ENCODE data around the gene BTBD7. TPM values are rescaled to one million over a fixed set of nuclear protein-coding genes. Genes with fewer than 3 reads are reported as not detected.

Gene BTBD7
- total RNA-seq, 2 donors from 2014 or later = 21.9 to 30.5 TPM

- ATAC-seq (ENCODE audit: insufficient number of reproducible peaks, low FRiP score, low read depth) (no peak), DNase-seq (ENCODE audit: low spot score) (no peak)
- no peak within 1 kb of the TSS for H3K27ac ChIP-seq
- no peaks in the 10 kb centered on the region for H3K4me1 ChIP-seq (ENCODE audit: control insufficient read depth in 1 of 2, low read depth in 2 of 2)
- H3K4me3 ChIP-seq = no peak within 1 kb of the TSS
- no peak for TF ChIP-seq CTCF (IDR thresholded peaks at IDR 0.05)
- H3K9me3 ChIP-seq = no peaks in the 10 kb centered on the region
- no peaks in the 10 kb centered on the region for H3K27me3 ChIP-seq (replicated peaks; ENCODE audit: insufficient read depth)
- H3K36me3 ChIP-seq = no peaks in the 10 kb centered on the region
Measured at GRCh38 chr14:93346926-93347721, 14.3 kb upstream of the BTBD7 start, which contains the start of gene COX8C. Gene COX8C, plus strand, starts transcription at chr14:93347182. Its CDS starts 87 bp downstream, at chr14:93347269.

- DNase-seq (ENCODE audit: low spot score) = no peak
- no peak for TF ChIP-seq CTCF (IDR thresholded peaks at IDR 0.05)
- no peak overlapping the region for H3K27ac ChIP-seq
- H3K4me1 ChIP-seq (ENCODE audit: control insufficient read depth in 1 of 2, low read depth in 2 of 2) = no peaks in the 10 kb centered on the region
- H3K27me3 ChIP-seq (replicated peaks; ENCODE audit: insufficient read depth) = no peaks in the 10 kb centered on the region
- no peaks in the 10 kb centered on the region for H3K36me3 ChIP-seq
- H3K9me3 ChIP-seq = no peaks in the 10 kb centered on the region
- no peak for ATAC-seq (ENCODE audit: insufficient number of reproducible peaks, low FRiP score, low read depth)
- H3K4me3 ChIP-seq = no peak overlapping the region
Measured at GRCh38 chr14:93343797-93344196, 11.0 kb upstream of the BTBD7 start.

GRCh38 chr14:93343266-93343665 is 10.4 kb upstream of the BTBD7 start:
- no peaks in the 10 kb centered on the region for H3K4me1 ChIP-seq (ENCODE audit: control insufficient read depth in 1 of 2, low read depth in 2 of 2)
- TF ChIP-seq CTCF (IDR thresholded peaks at IDR 0.05) = no peak

GRCh38 chr14:93337884-93338283 is 5.0 kb upstream of the BTBD7 start:
- ATAC-seq (ENCODE audit: insufficient number of reproducible peaks, low FRiP score, low read depth) (no peak), DNase-seq (ENCODE audit: low spot score) (no peak)
- Histone ChIP-seq H3K9me3 (no peaks in the 10 kb centered on the region), H3K27me3 (replicated peaks; ENCODE audit: insufficient read depth) (no peaks in the 10 kb centered on the region), H3K27ac (no peak overlapping the region), H3K36me3 (no peaks in the 10 kb centered on the region), H3K4me1 (ENCODE audit: control insufficient read depth in 1 of 2, low read depth in 2 of 2) (peaks cover 0 to 12% of the 10 kb centered on the region in 2 donors), H3K4me3 (no peak overlapping the region)
- no peak for TF ChIP-seq CTCF (IDR thresholded peaks at IDR 0.05)

More at GRCh38 chr14:93343266-93343665, 10.4 kb upstream of the BTBD7 start:
- H3K9me3 ChIP-seq = no peaks in the 10 kb centered on the region
- H3K27ac ChIP-seq = no peak overlapping the region
- ATAC-seq (ENCODE audit: insufficient number of reproducible peaks, low FRiP score, low read depth) (no peak), DNase-seq (ENCODE audit: low spot score) (no peak)
- H3K4me3 ChIP-seq = no peak overlapping the region
- H3K36me3 ChIP-seq = no peaks in the 10 kb centered on the region
- no peaks in the 10 kb centered on the region for H3K27me3 ChIP-seq (replicated peaks; ENCODE audit: insufficient read depth)

- no peak for TF ChIP-seq CTCF (IDR thresholded peaks at IDR 0.05)
- ATAC-seq (ENCODE audit: insufficient number of reproducible peaks, low FRiP score, low read depth) (no peak), DNase-seq (ENCODE audit: low spot score) (no peak)
- Histone ChIP-seq H3K36me3 (no peaks in the 10 kb centered on the region), H3K27me3 (replicated peaks; ENCODE audit: insufficient read depth) (no peaks in the 10 kb centered on the region), H3K4me1 (ENCODE audit: control insufficient read depth in 1 of 2, low read depth in 2 of 2) (peaks cover 0 to 12% of the 10 kb centered on the region in 2 donors), H3K27ac (no peak overlapping the region), H3K4me3 (no peak overlapping the region), H3K9me3 (no peaks in the 10 kb centered on the region)
Measured at GRCh38 chr14:93337143-93337753, 4.4 kb upstream of the BTBD7 start.

Data from thoracic aorta (tissue), 2 donors.